Caco-2 (cell line): Measurements from ENCODE around the gene SH2B3. TPM values are rescaled to one million over a fixed set of nuclear protein-coding genes. Genes with fewer than 3 reads are reported as not detected.

Experiments
- BruUV-seq: library from RNA; stranded (reverse); fragments of 400-500 nt; replicated peaks from 2 replicates; lab custom pipeline; 2021; lab: Mats Ljungman, UMichigan
- CTCF ChIA-PET: fragments of 300-600 bp; sonication (Branson Sonifier 250); formaldehyde crosslinking; loops from one replicate; lab custom pipeline; 2022; ENCODE audit warnings: antibody characterized with exemption; lab: Charles Lee
- POLR2A ChIA-PET: fragments of 300-600 bp; sonication (Branson Sonifier 250); formaldehyde crosslinking; loops from one replicate; lab custom pipeline; 2022; ENCODE audit warnings: antibody characterized with exemption; lab: Charles Lee
- DNase-seq, 2 experiments: peaks; one replicate each; pipeline versions ENCODE4 v3.0.0 to v3.0.0-alpha.2; 2020 to 2022
- H3K27me3 ChIP-seq: replicated peaks from 2 replicates; pipeline ENCODE4 v1.6.0; 2011; ENCODE audit warnings: low read length; ENCODE audit not compliant: control insufficient read depth, insufficient read depth
- H3K36me3 ChIP-seq: 2 replicates; pipeline ENCODE4 v1.5.1; 2011; ENCODE audit warnings: low read length; ENCODE audit not compliant: control insufficient read depth, insufficient read depth
- H3K4me1 ChIP-seq: fragments of 250-450 bp; sonication (Bioruptor Pico); 2 replicates; pipeline ENCODE4 v1.5.1; 2020; ENCODE audit warnings: mild to moderate bottlenecking
- H3K4me3 ChIP-seq: 2 replicates; pipeline ENCODE4 v1.5.1; 2011; ENCODE audit warnings: low read depth, mild to moderate bottlenecking, control low read depth, low read length
- H3K9me3 ChIP-seq: fragments of 250-450 bp; sonication (Bioruptor Pico); 2 replicates; pipeline ENCODE4 v1.5.1; 2020; ENCODE audit warnings: mild to moderate bottlenecking, moderate library complexity
- H3K27ac Mint-ChIP-seq: one replicate; pipeline ENCODE4 v1.8.0; 2022; ENCODE audit warnings: mixed read lengths; ENCODE audit not compliant: unreplicated experiment
- H3K27me3 Mint-ChIP-seq: one replicate; pipeline ENCODE4 v1.8.0; 2022; ENCODE audit warnings: mixed read lengths; ENCODE audit not compliant: insufficient read depth, unreplicated experiment
- H3K36me3 Mint-ChIP-seq: one replicate; pipeline ENCODE4 v1.8.0; 2022; ENCODE audit warnings: mild to moderate bottlenecking, mixed read lengths; ENCODE audit not compliant: insufficient read depth, unreplicated experiment
- H3K4me1 Mint-ChIP-seq: one replicate; pipeline ENCODE4 v1.8.0; 2022; ENCODE audit warnings: low read depth, mixed read lengths; ENCODE audit not compliant: unreplicated experiment
- H3K4me3 Mint-ChIP-seq: one replicate; pipeline ENCODE4 v1.8.0; 2022; ENCODE audit warnings: mild to moderate bottlenecking, moderate library complexity, mixed read lengths; ENCODE audit not compliant: unreplicated experiment
- H3K9me3 Mint-ChIP-seq: one replicate; pipeline ENCODE4 v1.8.0; 2022; ENCODE audit warnings: mixed read lengths; ENCODE audit not compliant: unreplicated experiment
- intact Hi-C: fragments of 100-400 bp; cut with micrococcal nuclease; formaldehyde crosslinking; loops from one replicate; pipeline ENCODE4 v1.10.0; 2022; ENCODE audit not compliant: unreplicated experiment
- total RNA-seq: library from RNA; stranded (reverse); gene quantifications from 2 replicates; pipeline ENCODE4 v1.2.3, GENCODE V29; 2022
- TF ChIP-seq, protein P1 (sequence below), 2 experiments: fragments of 200-600 bp in 1 of 2; IDR thresholded peaks; 1 replicate in 1 of 2; 2 replicates in 1 of 2; pipeline versions ENCODE4 v1.5.1 to v1.8.0; 2011 to 2022; ENCODE audit warnings: antibody characterized with exemption in 1 of 2, control low read depth in 1 of 2, inconsistent platforms in 1 of 2, low read depth in 1 of 2, low read length in 1 of 2, mild to moderate bottlenecking in 1 of 2, moderate library complexity in 1 of 2; ENCODE audit not compliant: insufficient read depth in 1 of 2, severe bottlenecking in 1 of 2, unreplicated experiment in 1 of 2

Gene SH2B3
- total RNA-seq, 1 experiment from 2014 or later, result 16.1 TPM

DNA sequence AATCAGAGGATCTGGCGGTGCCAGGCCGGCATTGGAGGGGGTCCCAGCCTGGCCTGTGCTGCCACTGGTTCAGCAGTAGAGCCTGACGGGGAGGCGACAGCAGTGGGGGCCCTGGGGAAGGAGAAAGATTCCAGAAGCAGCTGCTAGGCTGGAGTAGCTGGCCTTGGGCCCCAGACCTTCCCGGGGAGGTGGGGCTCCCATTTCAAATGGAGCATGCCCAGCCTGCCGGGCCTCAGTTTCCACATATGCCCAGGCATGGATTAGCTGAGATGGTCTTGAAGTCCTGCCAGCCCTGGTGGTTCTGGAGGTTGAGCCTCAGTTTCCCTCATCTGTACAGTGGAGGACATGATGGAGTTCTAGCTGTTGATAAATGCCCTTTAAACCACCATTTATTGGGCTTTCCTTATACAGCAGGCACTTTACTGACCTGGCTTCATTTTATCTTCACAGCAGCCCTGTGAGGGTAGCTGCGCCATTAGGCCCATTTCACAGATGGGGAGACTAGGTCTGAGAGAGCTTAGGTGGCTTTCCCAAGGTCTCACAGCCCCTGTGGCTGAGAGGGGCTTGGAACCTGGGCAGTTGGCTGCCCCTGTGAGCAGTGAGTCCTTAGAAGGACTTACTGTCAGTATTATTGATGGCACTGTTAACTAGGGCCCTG lies 21.8 kb downstream of the SH2B3 start:
- Histone ChIP-seq H3K9me3 (no peaks in the 10 kb centered on the region), H3K4me1 (no peaks in the 10 kb centered on the region), H3K4me3 (no peak overlapping the region), H3K36me3 (no peaks in the 10 kb centered on the region), H3K27me3 (no peaks in the 10 kb centered on the region)
- Mint-ChIP-seq H3K36me3 (peaks cover 19% of the 10 kb centered on the region), H3K9me3 (no peaks in the 10 kb centered on the region), H3K27ac (no peak overlapping the region), H3K4me3 (no peak overlapping the region), H3K4me1 (peaks cover 20% of the 10 kb centered on the region), H3K27me3 (no peaks in the 10 kb centered on the region)
- ChIA-PET POLR2A (no interaction called here), CTCF (interaction anchor here (0.6 to 0.7 kb wide), 3 partner anchors 20 to 490 kb away, joined by 4 to 7 read pairs (median 5); no protein-coding TSS in a partner anchor)
- DNase-seq, result no peak
- TF ChIP-seq, protein P1, sequence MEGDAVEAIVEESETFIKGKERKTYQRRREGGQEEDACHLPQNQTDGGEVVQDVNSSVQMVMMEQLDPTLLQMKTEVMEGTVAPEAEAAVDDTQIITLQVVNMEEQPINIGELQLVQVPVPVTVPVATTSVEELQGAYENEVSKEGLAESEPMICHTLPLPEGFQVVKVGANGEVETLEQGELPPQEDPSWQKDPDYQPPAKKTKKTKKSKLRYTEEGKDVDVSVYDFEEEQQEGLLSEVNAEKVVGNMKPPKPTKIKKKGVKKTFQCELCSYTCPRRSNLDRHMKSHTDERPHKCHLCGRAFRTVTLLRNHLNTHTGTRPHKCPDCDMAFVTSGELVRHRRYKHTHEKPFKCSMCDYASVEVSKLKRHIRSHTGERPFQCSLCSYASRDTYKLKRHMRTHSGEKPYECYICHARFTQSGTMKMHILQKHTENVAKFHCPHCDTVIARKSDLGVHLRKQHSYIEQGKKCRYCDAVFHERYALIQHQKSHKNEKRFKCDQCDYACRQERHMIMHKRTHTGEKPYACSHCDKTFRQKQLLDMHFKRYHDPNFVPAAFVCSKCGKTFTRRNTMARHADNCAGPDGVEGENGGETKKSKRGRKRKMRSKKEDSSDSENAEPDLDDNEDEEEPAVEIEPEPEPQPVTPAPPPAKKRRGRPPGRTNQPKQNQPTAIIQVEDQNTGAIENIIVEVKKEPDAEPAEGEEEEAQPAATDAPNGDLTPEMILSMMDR (IDR thresholded peaks at IDR 0.05; ENCODE audit: insufficient read depth in 1 of 2, low read depth in 1 of 2, low read length in 1 of 2, severe bottlenecking in 1 of 2, unreplicated experiment in 1 of 2), result no peak
- BruUV-seq, result no TSS peak
- intact Hi-C loops, result no loop called here

DNA sequence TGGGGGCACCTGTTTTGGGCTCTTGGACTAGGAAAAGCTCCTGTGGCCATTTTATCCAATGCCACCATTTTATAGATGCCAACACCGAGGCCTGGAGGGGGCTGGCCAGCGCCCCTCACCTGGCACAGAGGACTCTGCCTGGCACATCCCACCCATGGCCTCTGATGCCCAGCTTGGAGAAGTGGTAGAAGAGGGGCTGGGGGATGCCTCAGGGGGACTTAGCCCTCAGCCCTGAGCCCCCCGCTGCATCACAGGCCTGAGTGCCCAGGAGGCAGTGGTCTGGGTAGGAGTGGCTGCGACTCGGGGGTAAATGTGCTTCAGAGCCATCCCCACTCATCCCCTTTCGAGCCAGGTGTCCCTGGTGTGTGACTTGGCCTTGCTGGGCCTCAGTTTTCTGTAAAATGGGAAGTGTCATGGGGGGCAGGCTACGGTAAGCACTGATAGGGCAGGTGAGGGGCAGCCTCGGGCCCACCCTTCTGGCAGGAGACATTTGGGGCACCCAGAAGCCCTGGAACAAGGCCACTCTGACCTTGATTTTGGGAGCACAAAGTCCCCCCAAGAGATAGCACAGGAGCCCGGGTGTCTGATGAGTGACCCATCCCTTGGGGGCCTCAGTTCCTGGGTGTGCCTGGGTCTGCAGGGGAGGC lies 22.5 kb downstream of the SH2B3 start:
- Mint-ChIP-seq H3K4me3 (no peak overlapping the region), H3K36me3 (peaks cover 19% of the 10 kb centered on the region), H3K9me3 (no peaks in the 10 kb centered on the region), H3K27ac (no peak overlapping the region), H3K27me3 (no peaks in the 10 kb centered on the region), H3K4me1 (peaks cover 24% of the 10 kb centered on the region)
- ChIA-PET POLR2A (no interaction called here), CTCF (no interaction called here)
- TF ChIP-seq, protein P1 (IDR thresholded peaks at IDR 0.05; ENCODE audit: insufficient read depth in 1 of 2, low read depth in 1 of 2, low read length in 1 of 2, severe bottlenecking in 1 of 2, unreplicated experiment in 1 of 2), result no peak
- H3K36me3 ChIP-seq, result no peaks in the 10 kb centered on the region
- BruUV-seq, result no TSS peak
- intact Hi-C loops, result no loop called here
- no peak overlapping the region for H3K4me3 ChIP-seq
- H3K27me3 ChIP-seq, result no peaks in the 10 kb centered on the region
- no peaks in the 10 kb centered on the region for H3K9me3 ChIP-seq
- H3K4me1 ChIP-seq, result no peaks in the 10 kb centered on the region
- no peak for DNase-seq

DNA sequence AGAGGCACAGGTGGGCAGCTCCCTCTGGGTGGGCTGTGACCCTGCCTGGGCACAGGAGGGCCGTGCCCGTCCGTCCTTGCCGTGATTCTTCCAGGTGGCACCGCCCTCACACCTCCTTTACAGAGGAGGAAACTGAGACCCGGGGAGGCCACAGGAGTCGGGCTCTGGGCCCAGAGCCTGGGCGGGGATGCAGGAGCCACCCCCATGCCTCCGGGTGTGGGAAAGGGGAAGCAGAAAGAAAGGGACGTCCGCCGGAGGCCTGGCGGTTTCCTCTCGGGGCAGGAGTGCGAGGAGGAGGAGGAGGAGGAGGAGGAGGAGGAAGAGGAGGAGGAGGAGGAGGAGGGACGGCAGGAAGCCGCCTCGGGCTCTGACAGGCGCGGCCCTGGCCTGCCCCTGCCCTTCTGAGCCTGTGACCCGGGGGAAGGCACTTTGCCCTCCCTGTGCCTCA lies 23.0 kb downstream of the SH2B3 start:
- Histone ChIP-seq H3K9me3 (no peaks in the 10 kb centered on the region), H3K27me3 (no peaks in the 10 kb centered on the region), H3K4me3 (no peak overlapping the region), H3K36me3 (no peaks in the 10 kb centered on the region), H3K4me1 (no peaks in the 10 kb centered on the region)
- no peaks in the 10 kb centered on the region for H3K9me3 Mint-ChIP-seq
- H3K27ac Mint-ChIP-seq, result no peak overlapping the region
- H3K4me1 Mint-ChIP-seq, result peaks cover 24% of the 10 kb centered on the region
- no peak for DNase-seq
- intact Hi-C loops, result no loop called here
- H3K36me3 Mint-ChIP-seq, result peaks cover 19% of the 10 kb centered on the region
- POLR2A ChIA-PET, result no interaction called here
- BruUV-seq, result no TSS peak
- TF ChIP-seq, protein P1 (IDR thresholded peaks at IDR 0.05; ENCODE audit: insufficient read depth in 1 of 2, low read depth in 1 of 2, low read length in 1 of 2, severe bottlenecking in 1 of 2, unreplicated experiment in 1 of 2), result no peak
- no peaks in the 10 kb centered on the region for H3K27me3 Mint-ChIP-seq
- H3K4me3 Mint-ChIP-seq, result no peak overlapping the region
- CTCF ChIA-PET, result no interaction called here
